ENCODE measurements around the gene FAM13C.

DNA sequence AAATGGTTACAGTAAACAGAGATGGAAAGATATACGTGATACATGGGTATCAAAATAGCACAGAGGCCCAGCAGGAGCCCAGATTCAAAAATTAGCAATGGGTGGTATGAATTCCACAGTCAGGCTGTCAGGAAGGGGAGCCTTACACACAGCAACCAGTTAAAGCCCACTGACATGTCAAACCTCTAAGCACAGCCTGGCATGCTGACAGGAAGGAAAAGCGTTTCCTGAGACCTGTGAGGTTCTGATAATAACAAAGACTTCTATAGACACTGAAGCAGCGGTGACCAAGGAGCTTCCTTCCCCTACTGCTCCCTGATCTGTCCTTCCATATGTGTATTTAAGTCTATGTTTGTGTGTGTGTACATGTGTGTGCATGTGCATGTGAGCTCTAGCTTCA is 96.0 kb downstream of the FAM13C start:
- TF ChIP-seq POLR2A (IDR thresholded peaks at IDR 0.05) = no peak
- TF ChIP-seq, protein P1, sequence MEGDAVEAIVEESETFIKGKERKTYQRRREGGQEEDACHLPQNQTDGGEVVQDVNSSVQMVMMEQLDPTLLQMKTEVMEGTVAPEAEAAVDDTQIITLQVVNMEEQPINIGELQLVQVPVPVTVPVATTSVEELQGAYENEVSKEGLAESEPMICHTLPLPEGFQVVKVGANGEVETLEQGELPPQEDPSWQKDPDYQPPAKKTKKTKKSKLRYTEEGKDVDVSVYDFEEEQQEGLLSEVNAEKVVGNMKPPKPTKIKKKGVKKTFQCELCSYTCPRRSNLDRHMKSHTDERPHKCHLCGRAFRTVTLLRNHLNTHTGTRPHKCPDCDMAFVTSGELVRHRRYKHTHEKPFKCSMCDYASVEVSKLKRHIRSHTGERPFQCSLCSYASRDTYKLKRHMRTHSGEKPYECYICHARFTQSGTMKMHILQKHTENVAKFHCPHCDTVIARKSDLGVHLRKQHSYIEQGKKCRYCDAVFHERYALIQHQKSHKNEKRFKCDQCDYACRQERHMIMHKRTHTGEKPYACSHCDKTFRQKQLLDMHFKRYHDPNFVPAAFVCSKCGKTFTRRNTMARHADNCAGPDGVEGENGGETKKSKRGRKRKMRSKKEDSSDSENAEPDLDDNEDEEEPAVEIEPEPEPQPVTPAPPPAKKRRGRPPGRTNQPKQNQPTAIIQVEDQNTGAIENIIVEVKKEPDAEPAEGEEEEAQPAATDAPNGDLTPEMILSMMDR (IDR thresholded peaks at IDR 0.05) = no peak
